Large intestine (tissue), 12 donors: ENCODE data around the gene RASGRF2. TPM values are rescaled to one million over a fixed set of nuclear protein-coding genes. Genes with fewer than 3 reads are reported as not detected.

ENCODE experiments used
- DNase-seq, 2 donors: peaks; one replicate each; pipeline versions ENCODE4 v3.0.0 to v3.0.0-alpha.2; 2013
- H3K27ac ChIP-seq: one replicate; pipeline ENCODE4 v1.5.1; 2013; ENCODE audit warnings: low read length
- H3K27me3 ChIP-seq: 2 replicates; pipeline ENCODE4 v1.6.1; 2013; ENCODE audit warnings: low read length; ENCODE audit not compliant: control insufficient read depth, insufficient read depth
- H3K36me3 ChIP-seq: 2 replicates; pipeline ENCODE4 v1.6.1; 2013; ENCODE audit warnings: low read length; ENCODE audit not compliant: control insufficient read depth, insufficient read depth
- H3K4me1 ChIP-seq: one replicate; pipeline ENCODE4 v1.6.1; 2013; ENCODE audit warnings: low read length; ENCODE audit not compliant: control insufficient read depth, insufficient read depth
- H3K4me3 ChIP-seq: one replicate; pipeline ENCODE4 v1.5.1; 2013; ENCODE audit warnings: low read length
- H3K9me3 ChIP-seq: one replicate; pipeline ENCODE4 v1.6.1; 2013; ENCODE audit warnings: mild to moderate bottlenecking, low read depth, low read length, moderate library complexity; ENCODE audit not compliant: control insufficient read depth
- whole genome bisulfite sequencing: methylation state at CpG from one replicate; pipeline ENCODE4 v1.1.5; 2013; ENCODE audit warnings: low lambda C conversion rate; ENCODE audit not compliant: insufficient coverage; 5-methylcytosine and 5-hydroxymethylcytosine counted together
- long read RNA-seq, 11 donors: transcript quantifications; one replicate each; lab custom pipeline, GENCODE V29; 2026
- polyA plus RNA-seq: library from polyadenylated mRNA; unstranded; fragments of 120-200 nt; gene quantifications from one replicate; pipeline ENCODE4 v1.2.1, GENCODE V29; 2013

Gene RASGRF2, protein sequence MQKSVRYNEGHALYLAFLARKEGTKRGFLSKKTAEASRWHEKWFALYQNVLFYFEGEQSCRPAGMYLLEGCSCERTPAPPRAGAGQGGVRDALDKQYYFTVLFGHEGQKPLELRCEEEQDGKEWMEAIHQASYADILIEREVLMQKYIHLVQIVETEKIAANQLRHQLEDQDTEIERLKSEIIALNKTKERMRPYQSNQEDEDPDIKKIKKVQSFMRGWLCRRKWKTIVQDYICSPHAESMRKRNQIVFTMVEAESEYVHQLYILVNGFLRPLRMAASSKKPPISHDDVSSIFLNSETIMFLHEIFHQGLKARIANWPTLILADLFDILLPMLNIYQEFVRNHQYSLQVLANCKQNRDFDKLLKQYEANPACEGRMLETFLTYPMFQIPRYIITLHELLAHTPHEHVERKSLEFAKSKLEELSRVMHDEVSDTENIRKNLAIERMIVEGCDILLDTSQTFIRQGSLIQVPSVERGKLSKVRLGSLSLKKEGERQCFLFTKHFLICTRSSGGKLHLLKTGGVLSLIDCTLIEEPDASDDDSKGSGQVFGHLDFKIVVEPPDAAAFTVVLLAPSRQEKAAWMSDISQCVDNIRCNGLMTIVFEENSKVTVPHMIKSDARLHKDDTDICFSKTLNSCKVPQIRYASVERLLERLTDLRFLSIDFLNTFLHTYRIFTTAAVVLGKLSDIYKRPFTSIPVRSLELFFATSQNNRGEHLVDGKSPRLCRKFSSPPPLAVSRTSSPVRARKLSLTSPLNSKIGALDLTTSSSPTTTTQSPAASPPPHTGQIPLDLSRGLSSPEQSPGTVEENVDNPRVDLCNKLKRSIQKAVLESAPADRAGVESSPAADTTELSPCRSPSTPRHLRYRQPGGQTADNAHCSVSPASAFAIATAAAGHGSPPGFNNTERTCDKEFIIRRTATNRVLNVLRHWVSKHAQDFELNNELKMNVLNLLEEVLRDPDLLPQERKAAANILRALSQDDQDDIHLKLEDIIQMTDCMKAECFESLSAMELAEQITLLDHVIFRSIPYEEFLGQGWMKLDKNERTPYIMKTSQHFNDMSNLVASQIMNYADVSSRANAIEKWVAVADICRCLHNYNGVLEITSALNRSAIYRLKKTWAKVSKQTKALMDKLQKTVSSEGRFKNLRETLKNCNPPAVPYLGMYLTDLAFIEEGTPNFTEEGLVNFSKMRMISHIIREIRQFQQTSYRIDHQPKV (N-terminal part only)
- polyA plus RNA-seq, result 3.1 TPM
- long read RNA-seq, donor 1, partial matches to known transcripts, result 0 of 1 reads
- long read RNA-seq, donor 1, other reads (novel, unspliced or antisense), result 0 of 1 reads
- long read RNA-seq, donor 2, result 0 reads
- long read RNA-seq, donor 3, result 0 reads
- long read RNA-seq, donor 4, result 0 reads
- long read RNA-seq, donor 5, result 0 reads
- long read RNA-seq, donor 6, partial matches to known transcripts, result 0 of 1 reads
- long read RNA-seq, donor 6, other reads (novel, unspliced or antisense), result 0 of 1 reads
- long read RNA-seq, donor 7, result 0 reads
- long read RNA-seq, donor 8, result 0 reads
- long read RNA-seq, donor 9, result 0 reads
- long read RNA-seq, donor 10, partial matches to known transcripts, result 0 of 1 reads
- long read RNA-seq, donor 10, other reads (novel, unspliced or antisense), result 0 of 1 reads
- long read RNA-seq, donor 11, result 0 reads

DNA sequence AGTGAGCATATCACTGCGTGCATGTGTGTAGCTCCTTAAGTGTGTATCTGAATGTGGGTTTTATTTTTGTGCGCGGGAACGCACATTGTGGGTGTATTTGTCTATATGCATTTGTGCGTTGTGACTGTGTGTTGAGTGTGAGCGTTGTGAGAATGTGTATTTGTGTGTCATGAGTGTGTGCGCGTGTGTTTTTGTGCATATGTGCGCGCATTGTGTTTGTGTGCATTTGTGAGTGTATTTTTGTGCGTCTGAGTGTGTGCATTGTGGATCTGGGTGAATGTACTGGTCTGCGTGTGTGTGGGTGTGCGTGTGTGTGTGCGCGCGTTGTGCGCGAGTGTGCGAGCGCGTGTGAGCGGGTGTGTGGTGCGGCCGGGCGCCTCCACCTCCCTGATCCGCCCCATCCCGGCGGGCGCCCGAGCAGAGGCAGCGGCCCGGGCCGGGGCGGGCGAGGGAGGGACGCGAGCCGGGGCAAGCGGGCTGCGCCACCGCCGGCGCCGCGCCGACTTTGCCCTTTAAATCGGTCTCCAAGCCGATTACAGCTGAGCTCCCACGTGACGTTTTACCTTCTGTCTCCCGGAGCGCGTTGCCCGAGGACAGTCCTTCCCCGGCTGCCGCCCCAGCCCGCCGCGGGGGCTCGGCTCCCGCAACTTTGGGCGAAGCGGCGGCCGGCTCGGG lies at the start of gene RASGRF2:
RASGRF2 (plus strand) TSS at position 596 of the 675 bp plus-strand sequence. CDS start 376 bp downstream, outside the sequence.
- Histone ChIP-seq H3K27me3 (peaks cover 43% of the 10 kb centered on the region), H3K36me3 (no peaks in the 10 kb centered on the region), H3K9me3 (no peaks in the 10 kb centered on the region), H3K4me3 (peak within 1 kb of the TSS; percentile 40), H3K27ac (no peak within 1 kb of the TSS), H3K4me1 (no peaks in the 10 kb centered on the region)
- DNase-seq, result peak; percentile 52 to 80
- no CpG with 5 or more reads among the region's 66 CpGs for WGBS

GRCh38 chr5:80912479-80912878 lies 47.7 kb upstream of the RASGRF2 start:
- no peaks in the 10 kb centered on the region for H3K4me1 ChIP-seq
- DNase-seq, result no peak
- WGBS, result no CpG with 5 or more reads among the region's 3 CpGs
- no peaks in the 10 kb centered on the region for H3K36me3 ChIP-seq
- no peak overlapping the region for H3K4me3 ChIP-seq
- H3K27me3 ChIP-seq, result no peaks in the 10 kb centered on the region
- H3K27ac ChIP-seq, result no peak overlapping the region
- H3K9me3 ChIP-seq, result peaks cover 4% of the 10 kb centered on the region

DNA sequence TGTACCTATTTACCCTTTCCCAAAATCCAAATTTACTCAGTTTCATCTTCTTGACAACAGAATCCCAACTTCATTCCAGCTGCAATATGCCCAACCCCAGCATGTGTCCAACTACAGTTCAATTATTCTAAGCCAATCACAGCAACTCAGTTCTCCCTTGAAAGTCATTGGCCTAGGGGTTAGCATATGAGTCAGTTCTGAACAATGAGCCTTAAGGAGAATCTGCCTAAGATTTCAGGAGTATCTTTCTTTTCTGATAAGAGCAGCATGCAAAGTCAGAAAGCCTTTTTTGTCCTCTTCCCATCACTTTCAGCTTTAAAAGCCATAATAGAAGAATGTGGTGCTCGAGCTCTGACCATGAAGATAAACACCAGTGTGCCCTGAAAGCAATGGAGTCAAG lies 44.4 kb upstream of the RASGRF2 start:
- WGBS, result no CpG with 5 or more reads among the region's 1 CpG
- Histone ChIP-seq H3K4me1 (no peaks in the 10 kb centered on the region), H3K36me3 (no peaks in the 10 kb centered on the region), H3K9me3 (peaks cover 4% of the 10 kb centered on the region), H3K27ac (no peak overlapping the region), H3K27me3 (no peaks in the 10 kb centered on the region), H3K4me3 (no peak overlapping the region)
- no peak for DNase-seq

DNA sequence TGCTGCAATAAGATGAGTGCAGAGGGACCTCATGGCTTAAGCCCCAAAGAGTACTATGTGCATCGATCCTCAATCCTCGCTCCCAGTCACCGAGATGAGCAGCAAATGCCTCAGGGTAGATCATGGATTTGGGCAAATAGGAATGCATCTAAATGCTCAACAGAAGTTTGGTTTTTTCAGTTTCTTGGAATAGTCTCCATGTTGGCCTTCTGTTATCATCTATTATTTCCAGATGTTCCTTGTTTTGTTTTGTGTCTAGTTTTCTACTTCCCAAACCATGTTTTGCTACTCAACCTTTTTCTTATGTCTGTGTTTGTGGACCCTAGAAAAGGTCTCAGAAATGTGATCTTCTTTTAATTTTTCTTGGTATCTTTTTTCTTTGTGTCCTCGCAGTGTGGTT lies 43.5 kb upstream of the RASGRF2 start:
- no peak for DNase-seq
- no CpG with 5 or more reads among the region's 4 CpGs for WGBS

DNA sequence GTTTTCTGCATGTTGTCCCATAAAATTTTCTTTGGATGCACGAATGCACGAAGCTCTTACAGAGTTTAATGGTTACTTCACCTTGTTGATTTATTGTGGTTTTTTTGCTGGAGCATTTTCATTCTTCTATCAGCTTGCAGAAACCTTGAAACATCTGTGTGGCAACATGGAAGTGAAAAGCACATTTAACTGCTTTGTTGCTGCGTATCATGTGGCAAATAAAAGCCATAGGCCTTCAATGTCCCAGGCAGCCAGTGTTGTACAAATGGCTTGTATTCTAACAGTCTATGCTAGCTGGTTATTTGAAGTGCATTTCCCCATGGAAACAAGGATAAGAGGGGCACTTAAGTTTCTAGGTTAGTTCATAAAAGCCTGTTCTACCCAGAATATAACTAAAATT lies 42.5 kb upstream of the RASGRF2 start:
- Histone ChIP-seq H3K27me3 (no peaks in the 10 kb centered on the region), H3K27ac (no peak overlapping the region)
- no CpG with 5 or more reads among the region's 3 CpGs for WGBS

More for the DNA sequence above, 43.5 kb upstream of the RASGRF2 start:
- no peak overlapping the region for H3K27ac ChIP-seq
- no peak overlapping the region for H3K4me3 ChIP-seq
- H3K4me1 ChIP-seq, result no peaks in the 10 kb centered on the region
- no peaks in the 10 kb centered on the region for H3K27me3 ChIP-seq
- H3K36me3 ChIP-seq, result no peaks in the 10 kb centered on the region
- H3K9me3 ChIP-seq, result no peaks in the 10 kb centered on the region

DNA sequence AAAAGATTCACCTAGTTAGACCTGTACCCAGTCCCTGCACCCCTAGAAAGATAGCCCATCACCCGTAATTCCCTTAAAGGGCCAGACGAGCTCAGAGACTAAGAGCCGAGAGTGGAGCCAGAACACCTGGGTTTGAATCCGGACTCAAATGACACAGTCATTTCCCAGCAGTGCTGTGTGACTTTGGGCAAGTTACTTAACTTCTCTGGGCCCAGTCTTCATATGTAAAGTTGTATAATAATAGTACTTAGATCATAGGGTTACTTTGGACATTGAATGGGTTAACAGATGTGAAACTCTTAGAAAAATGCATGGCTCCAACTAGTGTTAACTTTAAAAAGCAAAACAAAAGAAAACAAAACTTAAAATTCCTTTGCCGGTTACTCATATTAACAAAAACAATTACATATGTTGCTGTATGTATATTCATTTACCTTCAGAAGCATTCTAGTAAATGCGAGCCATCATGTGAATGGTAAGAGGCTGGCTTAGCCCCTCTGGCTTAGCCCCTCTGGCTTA lies 40.4 kb upstream of the RASGRF2 start:
- Histone ChIP-seq H3K4me3 (no peak overlapping the region), H3K9me3 (no peaks in the 10 kb centered on the region), H3K27me3 (no peaks in the 10 kb centered on the region), H3K36me3 (no peaks in the 10 kb centered on the region), H3K4me1 (no peaks in the 10 kb centered on the region), H3K27ac (no peak overlapping the region)
- DNase-seq, result no peak
- WGBS, result no CpG with 5 or more reads among the region's 6 CpGs

More for the DNA sequence above, 42.5 kb upstream of the RASGRF2 start:
- Histone ChIP-seq H3K9me3 (no peaks in the 10 kb centered on the region), H3K4me1 (no peaks in the 10 kb centered on the region), H3K36me3 (no peaks in the 10 kb centered on the region), H3K4me3 (no peak overlapping the region)
- DNase-seq, result no peak

GRCh38 chr5:80920333-80920732 lies 39.8 kb upstream of the RASGRF2 start:
- Histone ChIP-seq H3K27me3 (no peaks in the 10 kb centered on the region), H3K4me3 (no peak overlapping the region), H3K27ac (no peak overlapping the region), H3K36me3 (no peaks in the 10 kb centered on the region), H3K9me3 (no peaks in the 10 kb centered on the region), H3K4me1 (no peaks in the 10 kb centered on the region)
- peak in 1 of 2 donors; percentile 15 for DNase-seq

GRCh38 chr5:80921026-80921425 lies 39.1 kb upstream of the RASGRF2 start:
- Histone ChIP-seq H3K27me3 (no peaks in the 10 kb centered on the region), H3K4me3 (no peak overlapping the region), H3K4me1 (no peaks in the 10 kb centered on the region), H3K36me3 (no peaks in the 10 kb centered on the region), H3K9me3 (no peaks in the 10 kb centered on the region), H3K27ac (no peak overlapping the region)
- no peak for DNase-seq

GRCh38 chr5:80925931-80926330 lies 34.2 kb upstream of the RASGRF2 start:
- Histone ChIP-seq H3K4me3 (no peak overlapping the region), H3K36me3 (no peaks in the 10 kb centered on the region), H3K4me1 (no peaks in the 10 kb centered on the region), H3K27me3 (no peaks in the 10 kb centered on the region), H3K9me3 (no peaks in the 10 kb centered on the region), H3K27ac (no peak overlapping the region)
- no peak for DNase-seq
- no CpG with 5 or more reads among the region's 1 CpG for WGBS
